Measurements from ENCODE around the gene CGNL1.

Gene CGNL1

DNA sequence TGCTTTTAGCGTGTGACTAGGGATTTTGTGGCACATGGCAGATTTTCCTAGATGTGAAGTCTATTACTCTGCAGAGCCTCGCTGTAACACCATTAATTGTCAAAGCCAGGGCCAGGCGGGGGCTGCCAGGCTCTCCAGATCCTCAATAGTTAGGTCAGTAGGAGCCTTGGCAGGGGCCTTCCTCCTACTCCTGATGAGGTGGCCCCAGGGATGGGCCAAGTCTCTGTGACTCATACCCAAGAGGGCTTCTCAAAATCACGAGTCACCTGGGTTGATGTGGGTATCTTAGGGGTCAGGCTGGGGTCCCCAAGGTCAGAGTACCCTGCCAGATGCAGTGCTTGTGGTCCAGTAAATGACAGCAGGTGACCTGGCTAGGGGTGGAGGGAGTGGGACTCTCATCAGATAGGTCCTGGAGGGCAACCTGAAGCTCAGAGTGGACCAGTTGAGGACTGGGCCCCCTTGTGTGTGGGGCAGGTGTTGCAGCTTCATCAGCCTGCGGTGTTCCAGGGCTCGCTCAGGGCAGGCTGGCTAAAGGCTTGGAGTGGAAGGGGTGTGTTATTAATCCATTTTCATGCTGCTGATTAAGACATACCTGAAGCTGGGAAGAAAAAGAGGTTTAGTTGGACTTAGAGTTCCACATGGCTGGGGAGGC lies 126.9 kb downstream of the CGNL1 start:
- H4K20me1 ChIP-seq (ENCODE audit: insufficient read depth, low read length): no peaks in the 10 kb centered on the region
- H3K79me2 ChIP-seq (ENCODE audit: low read length): no peaks in the 10 kb centered on the region
- TF ChIP-seq EZH2phosphoT487 (IDR thresholded peaks at IDR 0.05; ENCODE audit: low read depth): no peak
- TF ChIP-seq, protein P1, sequence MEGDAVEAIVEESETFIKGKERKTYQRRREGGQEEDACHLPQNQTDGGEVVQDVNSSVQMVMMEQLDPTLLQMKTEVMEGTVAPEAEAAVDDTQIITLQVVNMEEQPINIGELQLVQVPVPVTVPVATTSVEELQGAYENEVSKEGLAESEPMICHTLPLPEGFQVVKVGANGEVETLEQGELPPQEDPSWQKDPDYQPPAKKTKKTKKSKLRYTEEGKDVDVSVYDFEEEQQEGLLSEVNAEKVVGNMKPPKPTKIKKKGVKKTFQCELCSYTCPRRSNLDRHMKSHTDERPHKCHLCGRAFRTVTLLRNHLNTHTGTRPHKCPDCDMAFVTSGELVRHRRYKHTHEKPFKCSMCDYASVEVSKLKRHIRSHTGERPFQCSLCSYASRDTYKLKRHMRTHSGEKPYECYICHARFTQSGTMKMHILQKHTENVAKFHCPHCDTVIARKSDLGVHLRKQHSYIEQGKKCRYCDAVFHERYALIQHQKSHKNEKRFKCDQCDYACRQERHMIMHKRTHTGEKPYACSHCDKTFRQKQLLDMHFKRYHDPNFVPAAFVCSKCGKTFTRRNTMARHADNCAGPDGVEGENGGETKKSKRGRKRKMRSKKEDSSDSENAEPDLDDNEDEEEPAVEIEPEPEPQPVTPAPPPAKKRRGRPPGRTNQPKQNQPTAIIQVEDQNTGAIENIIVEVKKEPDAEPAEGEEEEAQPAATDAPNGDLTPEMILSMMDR (IDR thresholded peaks at IDR 0.05; ENCODE audit: low read depth, low read length): peak; percentile 30
- H3K4me2 ChIP-seq (ENCODE audit: low read length): no peak overlapping the region
- no peaks in the 10 kb centered on the region for H3K4me1 ChIP-seq (ENCODE audit: low read length)
- no peaks in the 10 kb centered on the region for H3K27me3 ChIP-seq (ENCODE audit: low read depth, low read length)
- no peaks in the 10 kb centered on the region for H3K36me3 ChIP-seq (replicated peaks; ENCODE audit: low read depth, low read length)
- H3K4me3 ChIP-seq (ENCODE audit: low read length): no peak overlapping the region
- no peak overlapping the region for H2AFZ ChIP-seq (ENCODE audit: low read depth, low read length)
- no peak overlapping the region for H3K27ac ChIP-seq (ENCODE audit: low read length)
- H3K9me3 ChIP-seq (ENCODE audit: insufficient read depth, low read length): no peaks in the 10 kb centered on the region
- H3K9ac ChIP-seq (ENCODE audit: low read length): no peak overlapping the region

DNA sequence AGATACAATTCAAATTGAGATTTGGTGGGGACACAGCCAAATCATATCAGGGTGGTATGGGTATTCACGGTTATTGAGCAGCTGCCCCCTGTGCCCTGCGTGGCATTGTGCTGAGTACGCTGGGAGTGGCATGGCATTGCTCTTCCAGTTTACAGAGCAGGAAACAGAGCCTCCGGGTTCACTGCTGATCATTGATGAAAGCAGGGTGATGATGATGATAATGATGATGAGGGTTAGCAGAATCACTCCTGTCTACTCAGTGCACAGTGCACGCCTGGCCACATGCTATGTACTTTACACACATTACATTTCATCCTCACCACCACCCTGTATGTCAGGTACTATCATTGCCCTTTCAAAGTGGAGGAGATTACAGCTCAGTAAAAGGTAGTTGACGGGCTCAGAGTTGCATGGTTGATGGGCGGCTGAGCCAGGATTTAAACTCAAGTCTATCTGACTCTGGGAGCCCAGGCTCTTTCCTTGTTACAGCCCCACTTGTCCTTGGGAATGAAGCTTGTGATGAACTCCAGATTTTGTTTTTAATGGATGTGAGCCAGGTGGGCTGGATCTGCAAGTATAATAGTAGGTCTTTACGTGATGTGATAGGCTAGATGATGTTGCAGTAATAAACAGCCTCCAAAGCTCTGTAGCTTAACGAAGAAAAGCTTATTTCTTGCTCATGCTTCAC lies 127.8 kb downstream of the CGNL1 start:
- H3K27me3 ChIP-seq (ENCODE audit: low read depth, low read length): no peaks in the 10 kb centered on the region
- no peak overlapping the region for H3K9ac ChIP-seq (ENCODE audit: low read length)
- no peak overlapping the region for H3K4me2 ChIP-seq (ENCODE audit: low read length)
- no peak overlapping the region for H3K4me3 ChIP-seq (ENCODE audit: low read length)
- no peaks in the 10 kb centered on the region for H3K4me1 ChIP-seq (ENCODE audit: low read length)
- no peak for TF ChIP-seq EZH2phosphoT487 (IDR thresholded peaks at IDR 0.05; ENCODE audit: low read depth)
- TF ChIP-seq, protein P1 (IDR thresholded peaks at IDR 0.05; ENCODE audit: low read depth, low read length): no peak
- no peaks in the 10 kb centered on the region for H3K79me2 ChIP-seq (ENCODE audit: low read length)
- H3K27ac ChIP-seq (ENCODE audit: low read length): no peak overlapping the region
- no peaks in the 10 kb centered on the region for H4K20me1 ChIP-seq (ENCODE audit: insufficient read depth, low read length)
- no peaks in the 10 kb centered on the region for H3K9me3 ChIP-seq (ENCODE audit: insufficient read depth, low read length)
- H3K36me3 ChIP-seq (replicated peaks; ENCODE audit: low read depth, low read length): no peaks in the 10 kb centered on the region
- H2AFZ ChIP-seq (ENCODE audit: low read depth, low read length): no peak overlapping the region

DNA sequence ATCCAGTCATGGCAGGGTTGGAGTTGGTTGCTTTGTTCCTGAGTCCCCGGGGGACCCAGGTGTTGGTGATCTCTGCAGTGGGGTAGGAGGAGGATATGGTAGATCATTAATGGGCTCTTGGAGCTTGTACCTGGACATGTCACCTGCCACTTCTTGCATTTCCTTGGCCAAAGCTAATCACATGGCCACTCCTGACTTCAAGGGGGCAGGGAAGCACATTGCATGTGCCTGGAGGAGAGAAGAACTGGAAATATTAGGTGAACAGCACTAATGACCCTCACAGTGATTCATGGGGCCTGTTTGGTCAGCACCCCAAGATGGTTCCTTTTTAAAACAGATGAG lies 128.3 kb downstream of the CGNL1 start:
- H3K4me2 ChIP-seq (ENCODE audit: low read length): no peak overlapping the region
- no peaks in the 10 kb centered on the region for H3K79me2 ChIP-seq (ENCODE audit: low read length)
- H3K4me3 ChIP-seq (ENCODE audit: low read length): no peak overlapping the region
- TF ChIP-seq, protein P1 (IDR thresholded peaks at IDR 0.05; ENCODE audit: low read depth, low read length): no peak
- no peak for TF ChIP-seq EZH2phosphoT487 (IDR thresholded peaks at IDR 0.05; ENCODE audit: low read depth)
- no peaks in the 10 kb centered on the region for H3K4me1 ChIP-seq (ENCODE audit: low read length)
- no peak overlapping the region for H3K9ac ChIP-seq (ENCODE audit: low read length)
- H2AFZ ChIP-seq (ENCODE audit: low read depth, low read length): no peak overlapping the region
- no peaks in the 10 kb centered on the region for H4K20me1 ChIP-seq (ENCODE audit: insufficient read depth, low read length)
- H3K9me3 ChIP-seq (ENCODE audit: insufficient read depth, low read length): no peaks in the 10 kb centered on the region
- no peaks in the 10 kb centered on the region for H3K27me3 ChIP-seq (ENCODE audit: low read depth, low read length)
- no peak overlapping the region for H3K27ac ChIP-seq (ENCODE audit: low read length)
- H3K36me3 ChIP-seq (replicated peaks; ENCODE audit: low read depth, low read length): no peaks in the 10 kb centered on the region

DNA sequence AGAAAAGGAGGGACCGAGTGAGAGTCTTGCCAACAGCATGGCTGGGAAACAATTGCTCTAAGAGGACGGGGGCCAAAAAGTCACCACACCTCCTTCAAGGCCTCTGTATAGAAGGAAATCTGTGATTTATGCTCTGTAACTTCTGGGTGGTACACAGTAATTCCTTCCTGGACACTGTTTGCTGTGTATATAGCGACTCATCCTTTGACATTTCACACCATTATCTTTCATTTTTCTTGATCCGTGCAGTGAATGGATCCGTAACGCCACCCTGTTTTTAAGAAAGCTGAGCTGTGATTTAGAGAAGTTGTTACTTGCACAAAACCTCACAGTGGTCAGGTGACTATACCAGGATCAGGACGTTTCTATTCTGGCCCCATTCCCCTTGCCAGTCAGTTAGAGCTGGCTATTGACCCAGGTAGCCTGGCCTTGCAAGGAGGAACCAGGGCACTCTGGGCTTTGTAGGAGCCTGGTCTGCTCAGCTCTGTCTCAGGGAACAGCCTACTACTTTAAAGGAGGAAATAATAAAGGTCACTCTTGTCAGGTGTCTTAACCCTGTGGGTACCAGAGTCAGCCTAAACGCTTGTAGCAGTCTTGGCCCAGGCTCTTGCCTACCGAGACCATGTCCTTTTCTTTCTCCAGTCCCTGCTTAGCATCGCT lies 128.9 kb downstream of the CGNL1 start:
- Histone ChIP-seq H3K4me2 (ENCODE audit: low read length) (no peak overlapping the region), H2AFZ (ENCODE audit: low read depth, low read length) (no peak overlapping the region), H4K20me1 (ENCODE audit: insufficient read depth, low read length) (no peaks in the 10 kb centered on the region), H3K27ac (ENCODE audit: low read length) (no peak overlapping the region), H3K36me3 (replicated peaks; ENCODE audit: low read depth, low read length) (no peaks in the 10 kb centered on the region), H3K9me3 (ENCODE audit: insufficient read depth, low read length) (no peaks in the 10 kb centered on the region), H3K4me3 (ENCODE audit: low read length) (no peak overlapping the region), H3K27me3 (ENCODE audit: low read depth, low read length) (no peaks in the 10 kb centered on the region), H3K4me1 (ENCODE audit: low read length) (no peaks in the 10 kb centered on the region), H3K79me2 (ENCODE audit: low read length) (no peaks in the 10 kb centered on the region), H3K9ac (ENCODE audit: low read length) (no peak overlapping the region)
- TF ChIP-seq EZH2phosphoT487 (IDR thresholded peaks at IDR 0.05; ENCODE audit: low read depth): no peak
- TF ChIP-seq, protein P1 (IDR thresholded peaks at IDR 0.05; ENCODE audit: low read depth, low read length): no peak

Data from OCI-LY3 (cell line).